ENCODE data around the gene ZCWPW1. TPM values are rescaled to one million over a fixed set of nuclear protein-coding genes. Genes with fewer than 3 reads are reported as not detected.

Gene ZCWPW1
- total RNA-seq = 0.51 and 0.98 TPM in 2 replicates

- DNase-seq = peak; percentile 97
Measured at GRCh38 chr7:100428199-100428966, at the start of gene ZCWPW1. Gene ZCWPW1, minus strand, starts transcription at chr7:100428703. Its CDS starts 8,054 bp downstream, at chr7:100420649.

- DNase-seq = no peak
Measured at GRCh38 chr7:100477871-100478267, 49.4 kb upstream of the ZCWPW1 start.

GRCh38 chr7:100476903-100477870, 48.7 kb upstream of the ZCWPW1 start:
- DNase-seq = peak; percentile 53

- no peak for DNase-seq
Measured at GRCh38 chr7:100476101-100476780, 47.7 kb upstream of the ZCWPW1 start.

GRCh38 chr7:100475549-100475948, 47.0 kb upstream of the ZCWPW1 start:
- no peak for DNase-seq

- peak; percentile 46 for DNase-seq
Measured at GRCh38 chr7:100472854-100473499, 44.5 kb upstream of the ZCWPW1 start.

- no peak for DNase-seq
Measured at GRCh38 chr7:100472121-100472851, 43.8 kb upstream of the ZCWPW1 start.

GRCh38 chr7:100471021-100471420, 42.5 kb upstream of the ZCWPW1 start:
- no peak for DNase-seq

GRCh38 chr7:100469227-100470044, 40.9 kb upstream of the ZCWPW1 start:
- DNase-seq = peak; percentile 89

GRCh38 chr7:100467638-100468373, 39.3 kb upstream of the ZCWPW1 start:
- no peak for DNase-seq

GRCh38 chr7:100466653-100467605, 38.4 kb upstream of the ZCWPW1 start:
- DNase-seq = no peak

GRCh38 chr7:100465702-100466311, 37.3 kb upstream of the ZCWPW1 start:
- peak; percentile 85 for DNase-seq

GRCh38 chr7:100465299-100465698, 36.8 kb upstream of the ZCWPW1 start:
- DNase-seq = no peak

- DNase-seq = no peak
Measured at GRCh38 chr7:100464791-100465190, 36.3 kb upstream of the ZCWPW1 start.

- no peak for DNase-seq
Measured at GRCh38 chr7:100464210-100464660, 35.7 kb upstream of the ZCWPW1 start, which contains the start of gene SPACDR. Gene SPACDR, minus strand, starts transcription at chr7:100464260. Its CDS starts 235 bp downstream, at chr7:100464025.

GRCh38 chr7:100457033-100457432, 28.5 kb upstream of the ZCWPW1 start:
- DNase-seq = no peak

GRCh38 chr7:100456562-100456961, 28.1 kb upstream of the ZCWPW1 start:
- DNase-seq = no peak

- no peak for DNase-seq
Measured at GRCh38 chr7:100455206-100455605, 26.7 kb upstream of the ZCWPW1 start.
